GM12878 (cell line): ENCODE data around the gene MIEN1. TPM values are rescaled to one million over a fixed set of nuclear protein-coding genes. Genes with fewer than 3 reads are reported as not detected.

Source experiments
- ATAC-seq: fragments of 200-7000 bp; cut with Tn5 transposase; 3 replicates; pipeline ENCODE4 v1.9.1; 2020; ENCODE audit warnings: mild to moderate bottlenecking, moderate library complexity
- BruUV-seq: library from RNA; stranded (reverse); fragments of 400-500 nt; replicated peaks from 2 replicates; lab custom pipeline; 2021; lab: Mats Ljungman, UMichigan
- CTCF ChIA-PET: fragments of 300-600 bp; sonication (Branson Sonifier 250); formaldehyde crosslinking; extraction: SDS; loops from one replicate; lab custom pipeline; 2021; ENCODE audit warnings: inconsistent platforms; lab: Yijun Ruan, JAX
- POLR2A ChIA-PET: fragments of 350-600 bp; formaldehyde crosslinking; extraction: SDS; loops from one replicate; lab custom pipeline; 2021; ENCODE audit warnings: inconsistent platforms; lab: Charles Lee
- RAD21 ChIA-PET: fragments of 300-600 bp; sonication (Branson Sonifier 250); formaldehyde crosslinking; loops from one replicate; lab custom pipeline; 2023; ENCODE audit warnings: antibody characterized with exemption; ENCODE audit not compliant: unreplicated experiment; lab: Charles Lee
- SMC1A ChIA-PET: fragments of 300-600 bp; sonication (Branson Sonifier 250); formaldehyde crosslinking; loops from one replicate; lab custom pipeline; 2023; ENCODE audit not compliant: unreplicated experiment, uncharacterized antibody; lab: Charles Lee
- DNase-seq: peaks from one replicate; pipeline ENCODE4 v3.0.0-alpha.2; 2011; ENCODE audit warnings: low read depth, low spot score
- FAIRE-seq: peaks from 3 replicates; lab custom pipeline; 2011; peaks lifted over from hg19 to GRCh38; lab: Jason Lieb, UNC
- H2AFZ ChIP-seq: 2 replicates; pipeline ENCODE4 v1.6.0; 2011; ENCODE audit warnings: low read depth, low read length, control low read depth; ENCODE audit not compliant: control insufficient read depth
- H3K27ac ChIP-seq: 2 replicates; pipeline ENCODE4 v1.5.1; 2011; ENCODE audit warnings: control low read depth; ENCODE audit not compliant: control insufficient read depth, insufficient read depth
- H3K27me3 ChIP-seq, 2 experiments: replicated peaks in 1 of 2; 2 replicates each; pipeline versions ENCODE4 v1.6.0 to v1.6.1; 2011; ENCODE audit warnings: low read length in 1 of 2; ENCODE audit not compliant: control insufficient read depth in 2 of 2, insufficient read depth in 2 of 2
- H3K36me3 ChIP-seq, 2 experiments: 2 replicates each; pipeline ENCODE4 v1.5.1; 2011; ENCODE audit warnings: low read length in 1 of 2; ENCODE audit not compliant: control insufficient read depth in 2 of 2, insufficient read depth in 2 of 2
- H3K4me1 ChIP-seq: 2 replicates; pipeline ENCODE4 v1.6.1; 2011; ENCODE audit warnings: mild to moderate bottlenecking, low read length, moderate library complexity, mixed read lengths; ENCODE audit not compliant: control insufficient read depth, insufficient read depth
- H3K4me2 ChIP-seq: 2 replicates; pipeline ENCODE4 v1.6.0; 2011; ENCODE audit warnings: control low read depth; ENCODE audit not compliant: control insufficient read depth, insufficient read depth
- H3K4me3 ChIP-seq: fragments of 200-600 bp; sonication (generic); 2 replicates; pipeline ENCODE4 v1.5.1; 2016
- H3K79me2 ChIP-seq: 2 replicates; pipeline ENCODE4 v1.6.0; 2011; ENCODE audit warnings: low read length; ENCODE audit not compliant: control insufficient read depth, insufficient read depth
- H3K9ac ChIP-seq: 2 replicates; pipeline ENCODE4 v1.8.0; 2011; ENCODE audit warnings: low read length, control low read depth, mixed read lengths; ENCODE audit not compliant: control insufficient read depth, insufficient read depth
- H3K9me3 ChIP-seq: replicated peaks from 3 replicates; pipeline ENCODE4 v1.5.1; 2011; ENCODE audit warnings: mild to moderate bottlenecking, low read length; ENCODE audit not compliant: control insufficient read depth, insufficient read depth
- H4K20me1 ChIP-seq: 2 replicates; pipeline ENCODE4 v1.6.0; 2011; ENCODE audit not compliant: control insufficient read depth, insufficient read depth
- ATF7 ChIP-seq: fragments of 450-650 bp; IDR thresholded peaks from 2 replicates; pipeline ENCODE4 v1.6.1; 2016; ENCODE audit warnings: low read depth, mild to moderate bottlenecking
- BMI1 ChIP-seq: fragments of 450-650 bp; IDR thresholded peaks from 2 replicates; pipeline ENCODE4 v1.6.1; 2016; ENCODE audit warnings: mild to moderate bottlenecking, moderate library complexity, borderline replicate concordance
- CUX1 ChIP-seq: IDR thresholded peaks from 2 replicates; pipeline ENCODE4 v1.6.1; 2012; ENCODE audit warnings: improper control_type of control experiment, low read depth, low read length; ENCODE audit not compliant: insufficient replicate concordance
- ELK1 ChIP-seq: IDR thresholded peaks from 2 replicates; pipeline ENCODE4 v1.6.1; 2012; ENCODE audit warnings: low read depth, low read length, improper control_type of control experiment
- GATAD2B ChIP-seq: fragments of 450-650 bp; conservative IDR thresholded peaks from 2 replicates; pipeline ENCODE4 v1.6.1; 2017; ENCODE audit warnings: low read depth, mild to moderate bottlenecking, moderate library complexity
- IKZF2 ChIP-seq, 2 experiments: fragments of 450-650 bp; IDR thresholded peaks; 2 replicates each; pipeline ENCODE4 v1.6.1; 2017; ENCODE audit warnings: mild to moderate bottlenecking in 2 of 2, moderate library complexity in 2 of 2
- KAT2A ChIP-seq: conservative IDR thresholded peaks from 2 replicates; pipeline ENCODE4 v1.6.1; 2011; ENCODE audit warnings: low read depth, low read length; ENCODE audit not compliant: control insufficient read depth
- MEF2A ChIP-seq: IDR thresholded peaks from 2 replicates; pipeline ENCODE4 v1.6.1; 2011; ENCODE audit warnings: low read depth, mild to moderate bottlenecking, low read length, moderate library complexity; ENCODE audit not compliant: insufficient read depth
- NFIC ChIP-seq: IDR thresholded peaks from 2 replicates; pipeline ENCODE4 v1.6.1; 2012; ENCODE audit warnings: low read depth, mild to moderate bottlenecking, inconsistent platforms, low read length, moderate library complexity
- PAX5 ChIP-seq: IDR thresholded peaks from 2 replicates; pipeline ENCODE4 v1.6.1; 2011; ENCODE audit warnings: low read depth, low read length, borderline replicate concordance
- RBBP5 ChIP-seq: fragments of 200-600 bp; sonication (generic); conservative IDR thresholded peaks from 2 replicates; pipeline ENCODE4 v1.6.1; 2016
- SMAD1 ChIP-seq: fragments of 450-650 bp; IDR thresholded peaks from 2 replicates; pipeline ENCODE4 v1.6.1; 2018; ENCODE audit warnings: mild to moderate bottlenecking, low read depth; ENCODE audit not compliant: partially characterized antibody
- TBL1XR1 ChIP-seq: IDR thresholded peaks from 2 replicates; pipeline ENCODE4 v1.6.1; 2012; ENCODE audit warnings: low read depth, low read length, improper control_type of control experiment
- TCF12 ChIP-seq: IDR thresholded peaks from 2 replicates; pipeline ENCODE4 v1.6.1; 2011; ENCODE audit warnings: low read depth, mild to moderate bottlenecking, low read length
- ZBED1 ChIP-seq: IDR thresholded peaks from 2 replicates; pipeline ENCODE4 v1.6.1; 2016; ENCODE audit warnings: borderline replicate concordance
- WGBS: methylation state at CpG from one replicate; pipeline ENCODE4 v1.1.6; 2016; ENCODE audit warnings: low lambda C conversion rate; ENCODE audit not compliant: insufficient replicate concordance, insufficient coverage; ENCODE audit errors: missing lambda C conversion rate; 5-methylcytosine and 5-hydroxymethylcytosine counted together
- in situ Hi-C: fragments of 300-500 bp; cut with MboI; formaldehyde crosslinking; loops from 9 replicates; pipeline ENCODE4 v1.14.3; 2018; ENCODE audit warnings: mixed read lengths
- intact Hi-C: fragments of 100-400 bp; cut with micrococcal nuclease; formaldehyde crosslinking; loops from one replicate; pipeline ENCODE4 v1.14.2; 2022; ENCODE audit not compliant: unreplicated experiment
- polyA plus RNA-seq, 11 experiments: library from polyadenylated mRNA; depleted of rRNA in 4 of 11; unstranded in 6 of 11; stranded (reverse) in 5 of 11; fragments of >200 nt; fragmentation: Nextera tagmentation in 4 of 11; fragmentation: Illumina TruSeq in 1 of 11; extraction: Ambion mirVana in 4 of 11; extraction: Trizol in 1 of 11; gene quantifications; 1 replicate in 1 of 11; 2 replicates in 10 of 11; pipeline versions ENCODE4 v1.2.1 to v1.2.3, GENCODE V29; 2011 to 2016; ENCODE audit warnings: inconsistent platforms in 2 of 11, missing spikeins in 2 of 11, low read depth in 1 of 11
- total RNA-seq, 4 experiments: library from RNA; depleted of rRNA in 3 of 4; stranded (reverse); fragments of >200 nt in 3 of 4; fragmentation: Illumina TruSeq in 1 of 4; extraction: Trizol in 1 of 4; gene quantifications; 2 replicates each; pipeline versions ENCODE4 v1.2.1 to v1.2.3, GENCODE V29; 2013 to 2021

Gene MIEN1
- total and polyA plus RNA-seq, 10 of the 15 experiments (the other 5 are each of a cell fraction or from before 2014, with no cell fraction given), result 24.9 to 89.1 (median 47.7) TPM

- no peak for TF ChIP-seq CUX1
Observed at GRCh38 chr17:39703913-39704312, 26.4 kb downstream of the MIEN1 start (continued).

- intact Hi-C loops (no loop called here), in situ Hi-C loops (no loop called here)
- H3K27ac ChIP-seq, result peak overlapping the region; percentile 24
- ChIA-PET RAD21 (interaction anchor here (0.6 to 2.0 kb wide), 9 partner anchors 15 to 419 kb away, joined by 3 to 7 read pairs (median 3); partner anchors contain the start of genes MIEN1 and MSL1), SMC1A (interaction anchor here (0.6 to 1.8 kb wide), 3 partner anchors 10 to 55 kb away, joined by 3 to 11 read pairs (median 4); partner anchors contain the start of gene PGAP3), CTCF (interaction anchor here (0.6 to 3.3 kb wide), 9 partner anchors 8 to 50 kb away, joined by 3 to 11 read pairs (median 4); partner anchors contain the start of gene PGAP3), POLR2A (interaction anchor here (0.6 to 1.5 kb wide), 2 partner anchors 15 to 156 kb away, joined by 4 to 6 read pairs; partner anchors contain the start of gene PGAP3)
- peak; percentile 73 for FAIRE-seq
- ATAC-seq, result peak; percentile 93
- 56% methylated on average over 11 of the region's 12 CpGs for WGBS
- no peaks in the 10 kb centered on the region for H3K9me3 ChIP-seq
- peak; percentile 25 for DNase-seq
- no peak overlapping the region for H3K4me3 ChIP-seq
- peak overlapping the region; percentile 22; the same call in 1 of the 2 replicates for H3K9ac ChIP-seq
- H2AFZ ChIP-seq, result peak overlapping the region; percentile 58
- H3K79me2 ChIP-seq, result no peaks in the 10 kb centered on the region
- no TSS peak for BruUV-seq
- H3K4me2 ChIP-seq, result peak overlapping the region; percentile 30; the same call in 1 of the 2 replicates
- peaks cover 0 to 7% of the 10 kb centered on the region in 2 experiments; a peak in 2 of 4 replicates for H3K27me3 ChIP-seq
- no peaks in the 10 kb centered on the region for H4K20me1 ChIP-seq
- no peaks in the 10 kb centered on the region for H3K36me3 ChIP-seq
- H3K4me1 ChIP-seq, result peaks cover 11% of the 10 kb centered on the region
- TF ChIP-seq ELK1 (no peak), TCF12 (peak; percentile 87), PAX5 (no peak), IKZF2 (IDR thresholded peaks at IDR 0.05) (peak in 1 of 2 experiments; percentile 33; a peak in 1 of 4 replicates), KAT2A (no peak), TBL1XR1 (no peak), MEF2A (0 out of 2 replicates have a peak, but pooled peaks have one; percentile 24), BMI1 (no peak), SMAD1 (no peak), RBBP5 (no peak), ZBED1 (no peak), ATF7 (peak; percentile 73), GATAD2B (no peak), NFIC (peak; percentile 47; the same call in 1 of the 2 replicates)
Observed at GRCh38 chr17:39702901-39703893, 27.1 kb downstream of the MIEN1 start.
